GM20431 (cell line): ENCODE measurements around the gene BNC2.
"Not testable (repeated sequence)": the region's sequence is repeated elsewhere in the genome, so short reads cannot be mapped to it uniquely, and the experiment has no call there.

Source experiments
- in situ Hi-C: fragments of 300-500 bp; cut with MseI, MboI; formaldehyde crosslinking; loops from one replicate; pipeline ENCODE4 v1.15.0; 2020; ENCODE audit warnings: low sequenced_read_pairs; ENCODE audit not compliant: unreplicated experiment

BNC2 gene

GRCh38 chr9:16575142-16575985, 295.1 kb downstream of the BNC2 start:
- in situ Hi-C loops = no loop called here

GRCh38 chr9:16572005-16572734, 298.3 kb downstream of the BNC2 start:
- in situ Hi-C loops = no loop called here

GRCh38 chr9:16571127-16571802, 299.2 kb downstream of the BNC2 start:
- in situ Hi-C loops = no loop called here

GRCh38 chr9:16563446-16563845, 307.0 kb downstream of the BNC2 start:
- in situ Hi-C loops = no loop called here

GRCh38 chr9:16561121-16561520, 309.3 kb downstream of the BNC2 start:
- in situ Hi-C loops = no loop called here

- in situ Hi-C loops = no loop called here
These were observed 310.9 kb downstream of the BNC2 start for GRCh38 chr9:16559418-16560188.

- in situ Hi-C loops = no loop called here
These were observed 314.7 kb downstream of the BNC2 start for GRCh38 chr9:16555802-16556201.

- in situ Hi-C loops = no loop called here
These were observed 316.5 kb downstream of the BNC2 start for GRCh38 chr9:16553869-16554540.

GRCh38 chr9:16552252-16552651, 318.2 kb downstream of the BNC2 start:
- in situ Hi-C loops = no loop called here

- in situ Hi-C loops = no loop called here
These were observed 318.8 kb downstream of the BNC2 start for GRCh38 chr9:16551692-16552091.

GRCh38 chr9:16545639-16546038, 324.8 kb downstream of the BNC2 start:
- in situ Hi-C loops = no loop called here

- in situ Hi-C loops = no loop called here
These were observed 325.6 kb downstream of the BNC2 start for GRCh38 chr9:16544842-16545241.

GRCh38 chr9:16543686-16544085, 326.8 kb downstream of the BNC2 start:
- in situ Hi-C loops = no loop called here

GRCh38 chr9:16543225-16543624, 327.2 kb downstream of the BNC2 start:
- in situ Hi-C loops = no loop called here

- in situ Hi-C loops = no loop called here
These were observed 328.2 kb downstream of the BNC2 start for GRCh38 chr9:16542290-16542689.

GRCh38 chr9:16540743-16541613, 329.5 kb downstream of the BNC2 start:
- in situ Hi-C loops = no loop called here

GRCh38 chr9:16539626-16540025, 330.8 kb downstream of the BNC2 start:
- in situ Hi-C loops = not testable (repeated sequence)

GRCh38 chr9:16535555-16535954, 334.9 kb downstream of the BNC2 start:
- in situ Hi-C loops = no loop called here
